C4-2B (cell line): ENCODE results near the gene MED13L.

Experiments
- ZFX ChIP-seq: fragments of 450-650 bp; IDR thresholded peaks from 2 replicates; pipeline ENCODE4 v1.6.1; 2017
- TF ChIP-seq, protein P1 (sequence below): fragments of 450-650 bp; conservative IDR thresholded peaks from 2 replicates; pipeline ENCODE4 v1.5.1; 2017; ENCODE audit warnings: mild to moderate bottlenecking

DNA sequence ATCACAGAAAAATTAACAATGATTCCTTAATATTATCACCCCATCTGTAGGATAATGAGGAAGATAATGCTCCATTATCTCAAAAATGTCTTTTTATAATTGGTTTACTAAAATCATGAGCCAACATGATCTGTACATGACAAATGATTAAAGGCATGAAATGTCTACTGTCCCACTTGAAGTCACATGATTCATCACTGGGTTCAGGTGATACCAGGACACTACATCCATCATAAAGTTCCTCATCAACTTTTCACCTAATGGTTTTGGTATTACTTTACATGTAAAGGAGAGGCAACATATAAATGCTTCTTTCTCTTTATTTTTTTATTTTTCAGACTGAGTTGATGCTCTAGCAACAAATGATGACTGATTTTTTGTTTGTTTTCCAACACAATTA is 313.3 kb downstream of the MED13L start:
- TF ChIP-seq, protein P1, sequence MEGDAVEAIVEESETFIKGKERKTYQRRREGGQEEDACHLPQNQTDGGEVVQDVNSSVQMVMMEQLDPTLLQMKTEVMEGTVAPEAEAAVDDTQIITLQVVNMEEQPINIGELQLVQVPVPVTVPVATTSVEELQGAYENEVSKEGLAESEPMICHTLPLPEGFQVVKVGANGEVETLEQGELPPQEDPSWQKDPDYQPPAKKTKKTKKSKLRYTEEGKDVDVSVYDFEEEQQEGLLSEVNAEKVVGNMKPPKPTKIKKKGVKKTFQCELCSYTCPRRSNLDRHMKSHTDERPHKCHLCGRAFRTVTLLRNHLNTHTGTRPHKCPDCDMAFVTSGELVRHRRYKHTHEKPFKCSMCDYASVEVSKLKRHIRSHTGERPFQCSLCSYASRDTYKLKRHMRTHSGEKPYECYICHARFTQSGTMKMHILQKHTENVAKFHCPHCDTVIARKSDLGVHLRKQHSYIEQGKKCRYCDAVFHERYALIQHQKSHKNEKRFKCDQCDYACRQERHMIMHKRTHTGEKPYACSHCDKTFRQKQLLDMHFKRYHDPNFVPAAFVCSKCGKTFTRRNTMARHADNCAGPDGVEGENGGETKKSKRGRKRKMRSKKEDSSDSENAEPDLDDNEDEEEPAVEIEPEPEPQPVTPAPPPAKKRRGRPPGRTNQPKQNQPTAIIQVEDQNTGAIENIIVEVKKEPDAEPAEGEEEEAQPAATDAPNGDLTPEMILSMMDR: no peak
- TF ChIP-seq ZFX: no peak
